Measurements from ENCODE around the gene MAP2K7.

Gene MAP2K7

DNA sequence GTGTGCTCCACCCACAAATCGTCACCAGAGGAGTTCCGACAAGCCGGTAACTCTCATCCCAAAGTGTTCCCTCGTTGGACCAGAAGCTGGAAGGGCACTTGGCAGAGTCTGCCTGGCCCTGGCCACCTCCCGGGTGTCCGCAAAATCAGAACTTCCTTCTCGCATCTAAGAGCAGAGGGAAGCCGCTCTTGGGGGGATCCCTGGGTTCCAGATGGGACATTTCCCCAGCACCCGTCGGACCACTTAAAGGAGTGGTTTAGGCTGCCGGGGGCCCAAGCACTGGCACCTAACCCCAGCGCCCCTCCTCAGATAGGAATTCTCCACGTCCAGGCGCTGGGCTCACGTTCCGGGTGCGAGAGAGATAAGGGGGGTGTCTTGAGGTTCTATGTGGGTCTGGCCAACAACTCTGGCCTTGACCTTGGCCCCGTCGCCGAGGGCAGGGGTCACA, 857 bp upstream of the MAP2K7 start:
- DNase-seq (ENCODE audit: low read depth, low spot score), result no peak
- peak overlapping the region; percentile 84 for H3K4me3 ChIP-seq (ENCODE audit: low read length)

- H3K4me3 ChIP-seq (ENCODE audit: low read length), result peak overlapping the region; percentile 85
- DNase-seq (ENCODE audit: low read depth, low spot score), result no peak
Observed at GRCh38 chr19:7904074-7905020, 670 bp downstream of the MAP2K7 start.

DNA sequence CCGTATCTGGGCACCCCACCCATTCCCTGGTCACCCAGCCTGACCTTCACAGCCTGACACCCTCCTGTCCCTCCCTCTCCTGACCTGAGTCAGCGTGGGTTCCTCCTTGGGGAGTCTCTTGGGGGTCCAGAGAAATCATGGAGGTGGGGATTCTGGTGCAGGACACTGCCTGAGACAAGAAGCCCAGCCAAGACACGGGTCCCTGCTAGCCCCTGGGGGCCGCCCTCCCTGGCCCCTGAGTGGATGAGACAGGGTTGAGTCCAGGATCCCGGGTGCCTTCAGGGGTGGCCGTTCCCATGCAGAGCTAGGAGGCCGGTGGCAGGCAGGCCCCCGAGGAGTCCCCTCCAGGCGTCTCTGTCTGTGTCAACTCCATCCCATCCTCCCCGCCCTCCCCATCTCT, 1.6 kb downstream of the MAP2K7 start:
- DNase-seq (ENCODE audit: low read depth, low spot score), result no peak
- peak overlapping the region; percentile 85; the same call in 1 of the 2 replicates for H3K4me3 ChIP-seq (ENCODE audit: low read length)

GRCh38 chr19:7905859-7906258, 2.2 kb downstream of the MAP2K7 start:
- no peak for DNase-seq (ENCODE audit: low read depth, low spot score)
- H3K4me3 ChIP-seq (ENCODE audit: low read length), result no peak overlapping the region

DNA sequence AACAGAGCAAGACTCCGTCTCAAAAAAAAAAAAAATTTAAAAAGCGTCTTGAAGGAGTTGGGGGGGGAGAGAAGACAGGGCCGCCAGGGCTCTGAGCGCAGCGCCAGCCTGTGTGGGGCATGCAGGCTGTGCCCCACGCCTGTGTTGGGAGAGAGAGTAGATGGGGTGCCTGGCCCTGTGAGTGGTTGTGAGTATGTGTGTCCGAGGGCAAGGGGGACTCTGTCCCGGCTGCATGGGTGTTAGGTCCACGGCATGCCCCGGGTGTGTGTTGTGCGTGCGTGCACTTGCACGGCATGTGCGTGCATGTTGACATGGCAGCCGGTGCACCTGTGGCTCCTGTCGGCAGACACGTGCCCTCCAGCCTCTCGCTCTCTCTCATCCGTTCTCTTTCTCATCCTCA, 3.4 kb downstream of the MAP2K7 start:
- no peak for DNase-seq (ENCODE audit: low read depth, low spot score)

DNA sequence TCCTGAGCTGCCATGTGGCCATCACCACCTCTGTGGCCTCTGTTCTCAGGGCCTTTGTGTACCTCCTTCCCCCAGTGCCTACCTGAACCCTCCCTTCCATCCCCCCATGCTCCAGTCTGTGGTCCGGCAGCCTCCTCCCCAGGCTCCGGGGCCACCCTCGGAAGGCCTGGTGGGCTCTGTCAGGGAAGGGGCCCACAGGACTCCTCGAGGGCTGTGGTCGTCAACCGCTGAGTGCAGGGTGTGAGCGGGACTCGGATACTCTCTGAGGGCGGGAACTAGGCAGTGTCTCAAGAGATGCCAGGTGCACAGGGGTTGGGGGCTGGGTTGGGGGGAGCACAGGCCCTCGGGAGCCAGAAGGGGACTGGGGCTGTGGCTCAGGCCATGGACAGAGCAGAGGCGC, 3.9 kb downstream of the MAP2K7 start:
- no peak for DNase-seq (ENCODE audit: low read depth, low spot score)
- H3K4me3 ChIP-seq (ENCODE audit: low read length), result no peak overlapping the region

More for the DNA sequence above, 3.4 kb downstream of the MAP2K7 start:
- H3K4me3 ChIP-seq (ENCODE audit: low read length), result no peak overlapping the region

DNA sequence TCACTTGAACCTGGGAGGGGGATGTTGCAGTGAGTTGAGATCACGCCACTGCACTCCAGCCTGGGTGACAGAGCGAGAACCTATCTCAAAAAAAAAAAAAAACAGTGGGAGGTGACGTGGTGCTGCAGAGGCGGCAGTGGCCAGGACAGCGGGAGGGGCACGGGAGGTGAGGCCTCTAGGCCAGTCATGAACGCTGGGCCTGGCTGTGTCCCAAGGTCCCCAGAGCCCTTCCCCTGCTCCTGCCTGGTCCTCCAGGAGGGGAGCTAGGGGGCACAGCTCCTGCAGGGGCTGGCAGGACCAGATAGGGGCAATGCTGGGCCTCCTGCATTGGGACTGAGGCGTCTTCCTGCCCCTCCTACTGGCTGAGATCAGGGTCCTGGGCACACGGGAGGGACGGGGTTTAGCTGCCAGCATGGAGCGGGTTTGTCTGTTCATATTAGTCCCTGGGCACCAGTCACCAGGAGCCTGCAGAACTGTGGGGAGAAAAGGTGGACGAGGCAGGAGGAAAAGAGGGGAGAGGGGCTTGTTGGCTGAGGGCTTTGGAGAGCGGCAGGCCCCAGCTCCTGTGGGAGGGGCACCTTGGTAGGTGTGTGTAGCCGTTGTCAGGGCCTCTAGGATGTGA, 4.5 kb downstream of the MAP2K7 start:
- DNase-seq (ENCODE audit: low read depth, low spot score), result no peak
- H3K4me3 ChIP-seq (ENCODE audit: low read length), result no peak overlapping the region

DNA sequence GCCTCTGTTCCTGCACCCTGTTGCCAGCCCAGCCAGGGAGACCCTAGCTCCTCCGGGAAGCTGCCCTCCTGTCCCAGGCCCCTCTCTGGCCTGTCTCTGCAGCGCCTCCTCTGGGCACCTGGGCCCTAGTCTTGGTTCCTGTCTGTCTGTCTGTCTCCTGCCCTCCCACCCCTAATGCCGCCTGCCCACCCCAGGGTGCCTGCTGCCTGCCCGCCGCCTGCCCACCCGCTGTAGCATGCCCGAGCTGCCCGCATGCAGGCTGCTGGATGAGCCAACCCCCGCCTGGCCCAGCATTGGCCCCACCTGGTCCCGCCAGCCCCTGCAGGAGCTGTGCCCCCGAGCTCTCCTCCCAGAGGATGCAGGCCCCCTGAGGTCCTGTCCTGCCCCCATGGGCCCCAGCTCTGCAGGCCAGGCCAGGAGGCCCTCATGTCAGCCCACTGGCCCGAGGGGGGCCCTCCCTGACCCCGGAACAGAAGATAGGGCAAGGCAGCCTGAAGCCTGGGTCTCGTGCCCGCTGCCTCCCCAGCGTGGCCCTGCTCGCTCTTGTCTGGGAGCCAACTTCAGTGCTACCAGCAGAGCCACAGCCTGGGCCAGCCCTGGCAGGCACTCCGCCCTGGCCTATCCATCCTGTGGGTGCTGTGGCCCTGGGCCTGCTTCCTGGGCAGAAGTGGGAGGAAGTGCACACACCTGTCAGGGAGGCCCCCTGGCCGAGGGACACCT, 5.2 kb downstream of the MAP2K7 start:
- no peak for DNase-seq (ENCODE audit: low read depth, low spot score)
- no peak overlapping the region for H3K4me3 ChIP-seq (ENCODE audit: low read length)

DNA sequence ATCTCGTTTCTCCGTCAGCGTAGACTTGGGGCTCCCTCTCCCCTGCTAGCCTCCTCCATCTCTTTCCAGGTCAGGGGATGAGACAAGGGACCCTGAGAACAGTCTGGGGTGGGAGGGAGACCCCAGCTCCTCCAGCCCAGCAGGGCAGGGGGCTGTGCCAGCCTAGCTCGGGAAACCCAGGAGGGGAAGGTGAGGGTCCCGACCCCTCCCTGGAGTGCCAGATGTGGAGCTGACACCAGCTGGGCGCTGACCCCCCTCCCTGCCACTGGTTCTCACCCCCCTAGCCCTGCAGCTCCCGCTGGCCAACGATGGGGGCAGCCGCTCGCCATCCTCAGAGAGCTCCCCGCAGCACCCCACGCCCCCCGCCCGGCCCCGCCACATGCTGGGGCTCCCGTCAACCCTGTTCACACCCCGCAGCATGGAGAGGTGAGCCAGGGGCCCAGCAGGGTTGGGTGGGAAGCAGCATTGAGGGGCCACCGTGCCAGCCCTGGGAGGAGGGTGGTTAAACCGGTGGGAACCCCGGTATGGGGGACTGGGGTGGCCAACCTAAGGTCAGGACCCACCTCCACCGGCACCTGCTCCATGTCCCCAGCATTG, 5.9 kb downstream of the MAP2K7 start:
- DNase-seq (ENCODE audit: low read depth, low spot score), result no peak
- no peak overlapping the region for H3K4me3 ChIP-seq (ENCODE audit: low read length)

DNA sequence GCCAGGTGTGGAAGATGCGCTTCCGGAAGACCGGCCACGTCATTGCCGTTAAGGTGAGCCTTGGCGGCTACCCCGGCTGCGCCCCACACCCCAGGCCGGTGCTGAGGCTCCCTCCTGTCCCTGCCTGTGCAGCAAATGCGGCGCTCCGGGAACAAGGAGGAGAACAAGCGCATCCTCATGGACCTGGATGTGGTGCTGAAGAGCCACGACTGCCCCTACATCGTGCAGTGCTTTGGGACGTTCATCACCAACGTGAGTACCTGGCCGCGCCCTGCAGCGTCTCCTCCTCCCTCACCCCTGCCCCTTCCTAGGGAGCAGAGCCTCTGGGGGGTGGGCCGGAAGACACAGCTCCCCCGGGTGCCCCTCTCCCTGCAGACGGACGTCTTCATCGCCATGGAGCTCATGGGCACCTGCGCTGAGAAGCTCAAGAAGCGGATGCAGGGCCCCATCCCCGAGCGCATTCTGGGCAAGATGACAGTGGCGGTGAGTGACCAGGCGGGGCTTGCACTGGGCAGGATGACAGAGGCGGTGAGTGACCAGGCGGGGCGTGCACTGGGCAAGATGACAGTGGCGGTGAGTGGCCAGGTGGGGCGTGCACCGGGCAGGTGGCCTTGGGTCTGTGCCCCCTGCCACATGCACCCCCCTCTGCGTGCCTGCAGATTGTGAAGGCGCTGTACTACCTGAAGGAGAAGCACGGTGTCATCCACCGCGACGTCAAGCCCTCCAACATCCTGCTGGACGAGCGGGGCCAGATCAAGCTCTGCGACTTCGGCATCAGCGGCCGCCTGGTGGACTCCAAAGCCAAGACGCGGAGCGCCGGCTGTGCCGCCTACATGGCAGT, 6.9 kb downstream of the MAP2K7 start:
- no peak overlapping the region for H3K4me3 ChIP-seq (ENCODE audit: low read length)
- DNase-seq (ENCODE audit: low read depth, low spot score), result no peak

- no peak overlapping the region for H3K4me3 ChIP-seq (ENCODE audit: low read length)
- no peak for DNase-seq (ENCODE audit: low read depth, low spot score)
Observed at GRCh38 chr19:7911508-7912143, 7.9 kb downstream of the MAP2K7 start.

GRCh38 chr19:7912144-7912696, 8.5 kb downstream of the MAP2K7 start:
- no peak for DNase-seq (ENCODE audit: low read depth, low spot score)

DNA sequence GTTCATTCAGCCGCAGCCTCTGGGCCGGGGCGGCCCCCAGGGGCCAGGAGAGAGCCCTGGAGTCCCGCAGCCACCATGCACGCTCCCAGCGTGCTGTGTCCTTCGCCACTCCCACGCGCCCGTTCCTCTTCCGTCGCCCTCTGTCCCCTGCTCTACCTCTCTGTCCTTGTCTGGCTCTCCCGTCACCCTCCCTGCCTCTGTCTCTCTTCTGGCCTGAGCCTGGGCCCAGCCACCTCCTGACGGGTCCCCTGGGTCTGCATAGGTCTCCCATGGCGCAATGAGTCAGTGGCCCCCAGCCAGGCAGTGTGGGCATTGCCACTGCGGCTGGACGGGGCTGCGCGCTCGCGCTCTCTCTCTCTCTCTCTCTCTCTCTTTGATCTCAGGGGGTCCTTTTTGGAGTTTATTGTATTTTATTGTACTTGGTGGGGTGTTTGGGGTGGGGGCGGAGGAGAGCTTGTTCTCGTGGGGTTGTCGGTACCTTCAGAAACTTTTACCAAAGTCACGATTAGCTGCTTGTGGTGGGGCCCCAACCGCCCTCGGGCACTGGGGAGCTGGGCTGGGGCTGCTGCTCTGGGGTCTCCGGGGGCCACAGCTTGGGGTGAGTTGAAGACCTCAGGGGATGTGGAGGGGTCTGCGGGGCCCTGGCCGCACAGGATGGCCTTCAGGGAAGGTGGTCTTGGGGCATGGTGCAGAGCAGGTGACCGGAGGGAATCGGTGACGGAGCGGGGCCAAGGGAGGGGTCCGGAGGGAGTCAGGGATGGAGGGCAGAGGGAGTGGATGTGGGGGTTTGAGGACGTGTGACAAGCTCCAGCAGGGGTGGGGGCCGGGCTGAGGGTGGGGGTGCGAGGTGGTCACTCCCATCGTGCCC, 9.3 kb downstream of the MAP2K7 start:
- no peak for DNase-seq (ENCODE audit: low read depth, low spot score)

More at GRCh38 chr19:7912144-7912696, 8.5 kb downstream of the MAP2K7 start:
- no peak overlapping the region for H3K4me3 ChIP-seq (ENCODE audit: low read length)

GRCh38 chr19:7913652-7914051, 10.0 kb downstream of the MAP2K7 start:
- H3K4me3 ChIP-seq (ENCODE audit: low read length), result no peak overlapping the region
- DNase-seq (ENCODE audit: low read depth, low spot score), result no peak

More for the DNA sequence above, 9.3 kb downstream of the MAP2K7 start:
- H3K4me3 ChIP-seq (ENCODE audit: low read length), result no peak overlapping the region

- H3K4me3 ChIP-seq (ENCODE audit: low read length), result no peak overlapping the region
- DNase-seq (ENCODE audit: low read depth, low spot score), result no peak
Observed at GRCh38 chr19:7914099-7914498, 10.4 kb downstream of the MAP2K7 start.

DNA sequence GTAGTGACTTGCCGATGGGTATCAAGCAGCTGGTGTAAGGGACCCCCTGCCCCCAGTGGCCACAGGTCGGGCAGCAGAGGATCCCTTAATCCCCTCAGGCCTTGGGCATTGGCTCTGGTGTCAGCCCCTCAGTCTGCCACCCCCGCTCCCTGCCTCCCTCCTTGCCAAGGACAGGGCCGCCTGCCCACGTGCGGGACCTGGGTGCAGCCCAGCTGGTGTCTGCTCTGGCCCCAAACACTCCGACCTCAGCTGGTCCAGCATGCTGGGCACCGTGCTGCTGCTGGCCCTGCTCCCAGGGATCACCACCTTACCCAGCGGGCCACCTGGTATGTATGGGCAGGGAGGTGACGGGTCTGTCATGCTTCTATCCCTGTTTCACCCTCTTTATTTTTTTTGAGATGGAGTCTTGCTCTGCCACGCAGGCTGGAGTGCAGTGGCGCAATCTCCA, 10.9 kb downstream of the MAP2K7 start, which contains the start of gene TGFBR3L:
Gene TGFBR3L, plus strand, starts transcription at position 233 of the 448 bp plus-strand sequence.
- H3K4me3 ChIP-seq (ENCODE audit: low read length), result peak within 1 kb of the TSS; percentile 54
- no peak for DNase-seq (ENCODE audit: low read depth, low spot score)

Data from Jurkat, Clone E6-1 (cell line).